Nasal cavity respiratory epithelium epithelial cell of viscerocranial mucosa (primary cell): Measurements from ENCODE around the gene OVAAL. TPM values are rescaled to one million over a fixed set of nuclear protein-coding genes. Genes with fewer than 3 reads are reported as not detected.

Experiments used
- total RNA-seq: library from RNA; depleted of rRNA; stranded (reverse); fragments of >200 nt; gene quantifications from 2 replicates; pipeline ENCODE4 v1.2.3, GENCODE V29; 2014

Gene OVAAL
- total RNA-seq: not detected in 2 replicates

DNA sequence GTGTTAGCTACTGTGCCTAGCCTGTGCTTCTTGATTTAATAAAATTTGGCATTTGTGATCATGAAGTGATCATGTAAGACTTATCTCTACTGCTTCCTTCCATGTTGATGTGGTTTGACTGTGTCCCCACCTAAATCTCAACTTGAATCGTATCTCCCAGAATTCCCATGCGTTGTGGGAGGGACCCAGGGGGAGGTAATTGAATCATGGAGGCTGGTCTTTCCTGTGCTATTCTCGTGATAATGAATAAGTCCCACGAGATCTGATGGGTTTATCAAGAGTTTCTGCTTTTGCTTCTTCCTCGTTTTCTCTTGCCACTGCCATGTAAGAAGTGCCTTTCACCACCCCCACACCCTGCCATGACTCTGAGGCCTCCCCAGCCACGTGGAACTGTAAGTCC lies at the start of gene OVAAL:
TSS of gene OVAAL (plus strand) at position 301 of the 400 bp plus-strand sequence.

Other genes starting within 250 kb of the OVAAL start
- gene ACBD6, start 56.4 kb upstream of the OVAAL start, total RNA-seq: 67.1 and 110 TPM in 2 replicates
- gene XPR1, start 73.1 kb downstream of the OVAAL start, total RNA-seq: 60.2 and 64.3 TPM in 2 replicates